Loucy (cell line): ENCODE measurements around the gene GAL3ST2.

Source experiments
- H2AFZ ChIP-seq: fragments of 200-600 bp; sonication (generic); 2 replicates; pipeline ENCODE4 v1.6.0; 2016; ENCODE audit warnings: antibody characterized with exemption, mild to moderate bottlenecking, low read length, moderate library complexity
- H3F3A ChIP-seq: fragments of 200-600 bp; 2 replicates; pipeline ENCODE4 v1.6.0; 2016; ENCODE audit warnings: antibody characterized with exemption, low read depth, mild to moderate bottlenecking
- H3K27me3 ChIP-seq: fragments of 200-600 bp; sonication (generic); 2 replicates; pipeline ENCODE4 v1.6.1; 2014; ENCODE audit warnings: low read length, mild to moderate bottlenecking; ENCODE audit not compliant: insufficient read depth, poor library complexity, severe bottlenecking
- H3K36me3 ChIP-seq: fragments of 200-600 bp; sonication (generic); 2 replicates; pipeline ENCODE4 v1.6.1; 2016; ENCODE audit warnings: low read length; ENCODE audit not compliant: insufficient read depth
- H3K4me1 ChIP-seq: fragments of 200-600 bp; sonication (generic); 2 replicates; pipeline ENCODE4 v1.5.1; 2014; ENCODE audit warnings: low read length, mild to moderate bottlenecking; ENCODE audit not compliant: insufficient read depth, poor library complexity, severe bottlenecking
- H3K4me2 ChIP-seq: fragments of 200-600 bp; sonication (generic); 2 replicates; pipeline ENCODE4 v1.6.0; 2014; ENCODE audit warnings: antibody characterized with exemption, low read length, low read depth, mild to moderate bottlenecking; ENCODE audit not compliant: poor library complexity, severe bottlenecking
- H3K4me3 ChIP-seq: fragments of 200-600 bp; sonication (generic); 2 replicates; pipeline ENCODE4 v1.5.1; 2014; ENCODE audit warnings: low read length, mild to moderate bottlenecking, mixed read lengths; ENCODE audit not compliant: poor library complexity, severe bottlenecking
- H3K79me2 ChIP-seq: fragments of 200-600 bp; sonication (generic); 2 replicates; pipeline ENCODE4 v1.6.1; 2014; ENCODE audit warnings: low read length; ENCODE audit not compliant: insufficient read depth
- H3K9ac ChIP-seq: fragments of 200-600 bp; sonication (generic); 2 replicates; pipeline ENCODE4 v1.6.0; 2014; ENCODE audit warnings: mild to moderate bottlenecking, low read depth, low read length, moderate library complexity; ENCODE audit not compliant: poor library complexity, severe bottlenecking
- H3K9me2 ChIP-seq: fragments of 200-600 bp; sonication (generic); replicated peaks from 2 replicates; pipeline ENCODE4 v1.6.1; 2016; ENCODE audit warnings: low read depth, low read length, mixed read lengths
- H3K9me3 ChIP-seq: fragments of 200-600 bp; sonication (generic); 2 replicates; pipeline ENCODE4 v1.6.1; 2014; ENCODE audit warnings: mild to moderate bottlenecking, antibody characterized with exemption, low read length, low read depth; ENCODE audit not compliant: insufficient read depth
- H4K20me1 ChIP-seq: fragments of 200-600 bp; sonication (generic); 2 replicates; pipeline ENCODE4 v1.6.0; 2014; ENCODE audit warnings: antibody characterized with exemption, low read length, mild to moderate bottlenecking; ENCODE audit not compliant: insufficient read depth, poor library complexity, severe bottlenecking
- EZH2phosphoT487 ChIP-seq: fragments of 200-600 bp; IDR thresholded peaks from 2 replicates; pipeline ENCODE4 v1.6.1; 2018; ENCODE audit warnings: antibody characterized with exemption, mild to moderate bottlenecking, moderate library complexity, borderline replicate concordance
- TF ChIP-seq, protein P1 (sequence below): fragments of 200-600 bp; sonication (generic); conservative IDR thresholded peaks from 2 replicates; pipeline ENCODE4 v1.5.1; 2014; ENCODE audit warnings: mild to moderate bottlenecking, antibody characterized with exemption, low read length

The GAL3ST2 gene

DNA sequence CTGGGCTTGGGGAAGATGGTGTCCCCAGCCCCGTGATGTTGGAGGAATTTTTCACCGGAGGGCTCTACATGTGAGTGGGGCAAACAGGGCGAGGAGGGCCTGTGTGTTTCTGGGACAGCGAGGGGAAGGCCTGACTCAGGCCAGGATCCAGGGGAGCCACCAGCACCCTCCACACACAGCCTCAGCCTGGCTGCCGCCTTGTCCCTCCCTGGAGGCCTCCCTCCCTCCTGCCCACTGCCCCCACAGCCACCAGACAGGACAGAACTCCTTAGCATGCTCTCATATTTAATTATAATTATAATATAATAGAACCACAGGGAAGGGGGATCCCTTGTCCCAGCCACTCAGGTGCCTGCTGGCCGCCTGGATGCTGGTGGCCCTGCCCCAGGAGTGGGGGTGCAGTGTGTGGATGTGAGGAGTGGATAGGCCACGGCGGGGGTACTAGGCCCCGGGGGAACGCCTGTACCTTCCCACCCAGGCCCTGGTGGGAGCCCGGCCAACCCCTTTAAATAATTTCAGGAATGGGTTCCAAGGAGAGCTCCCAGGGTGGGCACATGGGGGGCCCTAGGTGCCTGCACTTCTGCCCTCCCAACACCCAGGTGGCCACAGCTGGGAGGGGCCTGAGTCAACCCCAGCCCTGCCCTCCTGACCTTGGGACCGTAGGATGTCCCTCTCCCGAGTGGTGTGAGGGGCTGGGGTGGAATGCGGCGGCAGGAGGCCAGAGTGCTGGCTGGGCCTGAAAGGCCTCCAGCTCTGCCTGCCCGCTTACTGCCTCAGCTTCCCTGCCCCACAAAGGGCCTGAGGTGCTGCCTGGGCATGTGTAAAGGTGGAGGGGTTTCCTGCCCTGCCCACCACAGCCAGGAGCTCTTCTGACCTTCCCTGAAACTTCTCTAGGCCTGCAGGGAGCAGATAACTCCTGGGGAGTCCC is 73.3 kb downstream of the GAL3ST2 start:
- TF ChIP-seq EZH2phosphoT487, result no peak
- TF ChIP-seq, protein P1, sequence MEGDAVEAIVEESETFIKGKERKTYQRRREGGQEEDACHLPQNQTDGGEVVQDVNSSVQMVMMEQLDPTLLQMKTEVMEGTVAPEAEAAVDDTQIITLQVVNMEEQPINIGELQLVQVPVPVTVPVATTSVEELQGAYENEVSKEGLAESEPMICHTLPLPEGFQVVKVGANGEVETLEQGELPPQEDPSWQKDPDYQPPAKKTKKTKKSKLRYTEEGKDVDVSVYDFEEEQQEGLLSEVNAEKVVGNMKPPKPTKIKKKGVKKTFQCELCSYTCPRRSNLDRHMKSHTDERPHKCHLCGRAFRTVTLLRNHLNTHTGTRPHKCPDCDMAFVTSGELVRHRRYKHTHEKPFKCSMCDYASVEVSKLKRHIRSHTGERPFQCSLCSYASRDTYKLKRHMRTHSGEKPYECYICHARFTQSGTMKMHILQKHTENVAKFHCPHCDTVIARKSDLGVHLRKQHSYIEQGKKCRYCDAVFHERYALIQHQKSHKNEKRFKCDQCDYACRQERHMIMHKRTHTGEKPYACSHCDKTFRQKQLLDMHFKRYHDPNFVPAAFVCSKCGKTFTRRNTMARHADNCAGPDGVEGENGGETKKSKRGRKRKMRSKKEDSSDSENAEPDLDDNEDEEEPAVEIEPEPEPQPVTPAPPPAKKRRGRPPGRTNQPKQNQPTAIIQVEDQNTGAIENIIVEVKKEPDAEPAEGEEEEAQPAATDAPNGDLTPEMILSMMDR, result no peak
- H3K9ac ChIP-seq, result no peak overlapping the region
- no peaks in the 10 kb centered on the region for H3K9me3 ChIP-seq
- no peak overlapping the region for H3K4me2 ChIP-seq
- no peaks in the 10 kb centered on the region for H3K27me3 ChIP-seq
- no peak overlapping the region for H3K4me3 ChIP-seq
- no peaks in the 10 kb centered on the region for H3K36me3 ChIP-seq
- H3K79me2 ChIP-seq, result no peaks in the 10 kb centered on the region
- no peaks in the 10 kb centered on the region for H4K20me1 ChIP-seq
- H3K9me2 ChIP-seq, result no peaks in the 10 kb centered on the region
- no peaks in the 10 kb centered on the region for H3F3A ChIP-seq
- peaks cover 4% of the 10 kb centered on the region for H3K4me1 ChIP-seq
- H2AFZ ChIP-seq, result no peak overlapping the region

DNA sequence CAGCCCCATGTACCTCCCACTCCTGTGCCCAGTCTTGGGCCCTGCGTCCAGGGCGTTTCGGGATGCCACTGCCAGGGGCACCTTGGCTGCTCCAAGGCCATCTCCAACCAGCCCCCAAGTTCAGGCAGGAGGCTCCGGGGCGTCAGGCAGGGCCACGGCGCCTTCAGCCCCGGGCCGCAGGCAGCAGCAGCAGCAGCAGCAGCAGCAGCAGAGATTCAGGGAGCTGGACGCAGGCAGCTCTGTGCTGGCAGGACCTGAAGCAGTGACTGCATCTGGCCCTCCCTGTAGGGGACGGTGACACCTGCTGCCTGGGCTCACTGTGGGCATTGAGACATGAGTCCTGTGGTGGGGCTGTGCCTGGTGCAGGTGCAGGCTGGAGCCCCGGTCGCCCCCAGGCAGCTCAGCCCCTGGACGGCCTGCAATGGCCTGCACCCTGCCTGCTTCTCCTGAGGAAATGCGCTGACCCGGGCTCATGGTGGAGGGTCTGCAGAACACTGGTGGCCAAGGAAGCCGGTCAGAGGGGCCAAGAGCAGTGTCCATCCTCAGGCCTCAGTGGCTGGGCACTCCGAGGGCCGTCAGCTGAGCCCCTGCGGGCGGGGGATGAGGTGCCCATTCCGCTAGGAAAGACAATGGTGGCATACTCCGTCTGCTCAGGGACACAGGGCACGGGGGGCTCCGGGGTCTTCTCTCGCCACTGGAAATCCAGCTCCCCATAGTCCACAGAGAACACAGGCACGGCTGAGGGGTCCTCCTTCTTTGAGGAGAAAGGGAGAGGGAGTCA is 74.1 kb downstream of the GAL3ST2 start:
- Histone ChIP-seq H3K4me1 (peaks cover 4% of the 10 kb centered on the region), H3K4me2 (no peak overlapping the region), H3K9ac (no peak overlapping the region), H2AFZ (no peak overlapping the region), H3K9me3 (no peaks in the 10 kb centered on the region), H3K79me2 (no peaks in the 10 kb centered on the region), H3K27me3 (no peaks in the 10 kb centered on the region), H4K20me1 (no peaks in the 10 kb centered on the region), H3K36me3 (no peaks in the 10 kb centered on the region), H3K4me3 (no peak overlapping the region), H3F3A (no peaks in the 10 kb centered on the region), H3K9me2 (no peaks in the 10 kb centered on the region)
- TF ChIP-seq EZH2phosphoT487, result no peak
- TF ChIP-seq, protein P1, result no peak

DNA sequence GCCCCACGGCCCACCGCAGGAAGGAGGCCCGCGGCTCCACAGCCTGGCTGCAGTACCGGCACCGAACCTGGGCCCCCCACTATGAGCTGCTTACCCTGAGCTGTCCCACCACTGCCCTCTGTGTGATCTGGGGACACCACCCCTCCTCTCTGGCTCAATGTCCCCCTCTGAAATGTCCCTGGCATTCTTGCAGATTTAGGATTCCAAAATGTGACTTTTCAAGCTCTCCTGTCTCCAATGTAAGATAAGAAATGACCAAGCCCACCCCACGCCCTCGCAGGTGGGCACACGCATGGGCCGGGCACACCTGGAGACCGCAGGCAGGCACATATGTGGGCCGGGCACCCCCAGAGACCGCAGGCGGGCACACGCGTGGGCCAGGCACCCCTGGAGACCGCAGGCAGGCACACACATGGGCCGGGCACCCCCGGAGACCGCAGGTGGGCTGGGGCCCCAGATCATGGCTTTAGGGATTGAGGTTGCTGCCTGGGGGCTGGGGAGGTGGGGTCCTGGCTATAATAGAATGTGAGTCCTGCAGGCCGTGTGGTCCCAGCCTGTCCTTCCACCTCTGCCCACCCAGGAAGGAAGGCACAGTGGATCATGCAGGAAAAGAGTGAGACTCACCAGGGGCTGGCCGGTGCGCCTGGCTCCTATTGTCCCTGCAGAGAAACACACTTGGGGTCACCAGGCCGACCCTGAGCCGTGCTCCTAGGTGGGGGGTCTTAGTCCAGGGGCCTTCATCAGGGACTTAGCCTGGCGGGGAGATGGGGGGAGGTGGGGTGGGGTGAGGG is 74.9 kb downstream of the GAL3ST2 start:
- H3F3A ChIP-seq, result no peaks in the 10 kb centered on the region
- peaks cover 4% of the 10 kb centered on the region for H3K4me1 ChIP-seq
- H3K36me3 ChIP-seq, result no peaks in the 10 kb centered on the region
- no peak overlapping the region for H2AFZ ChIP-seq
- H4K20me1 ChIP-seq, result no peaks in the 10 kb centered on the region
- no peak overlapping the region for H3K4me3 ChIP-seq
- TF ChIP-seq, protein P1, result no peak
- TF ChIP-seq EZH2phosphoT487, result no peak
- no peaks in the 10 kb centered on the region for H3K9me2 ChIP-seq
- H3K4me2 ChIP-seq, result no peak overlapping the region
- H3K9ac ChIP-seq, result no peak overlapping the region
- H3K79me2 ChIP-seq, result no peaks in the 10 kb centered on the region
- no peaks in the 10 kb centered on the region for H3K9me3 ChIP-seq
- no peaks in the 10 kb centered on the region for H3K27me3 ChIP-seq
